Ectodermal cell (in vitro differentiated cells): Measurements from ENCODE around the gene SOX8.
A peak's percentile ranks its signal among the peaks of the same experiment; 100 is the strongest.

Experiments used
- H3K27ac ChIP-seq: 2 replicates; pipeline ENCODE4 v1.7.0; 2013; ENCODE audit warnings: mild to moderate bottlenecking, low read depth, low read length; ENCODE audit not compliant: insufficient read depth, poor library complexity, severe bottlenecking
- H3K27me3 ChIP-seq: 2 replicates; pipeline ENCODE4 v1.7.0; 2013; ENCODE audit warnings: mild to moderate bottlenecking, low read length; ENCODE audit not compliant: insufficient read depth, control insufficient read depth, poor library complexity, severe bottlenecking
- H3K36me3 ChIP-seq: one replicate; pipeline ENCODE4 v1.7.0; 2013; ENCODE audit warnings: low read length; ENCODE audit not compliant: control insufficient read depth, insufficient read depth
- H3K4me1 ChIP-seq: one replicate; pipeline ENCODE4 v1.7.0; 2013; ENCODE audit warnings: low read length; ENCODE audit not compliant: control insufficient read depth, insufficient read depth
- H3K4me3 ChIP-seq: 2 replicates; pipeline ENCODE4 v1.7.0; 2013; ENCODE audit warnings: low read depth, low read length, control low read depth; ENCODE audit not compliant: insufficient read depth
- H3K9me3 ChIP-seq: 2 replicates; pipeline ENCODE4 v1.7.0; 2013; ENCODE audit warnings: mild to moderate bottlenecking, low read length, moderate library complexity; ENCODE audit not compliant: control insufficient read depth
- WGBS, 2 experiments: methylation state at CpG; one replicate each; pipeline ENCODE4 v1.1.7; 2013; ENCODE audit warnings: missing lambda C conversion rate in 2 of 2; 5-methylcytosine and 5-hydroxymethylcytosine counted together

Gene SOX8

GRCh38 chr16:979859-980594 is 1.5 kb upstream of the SOX8 start:
- Histone ChIP-seq H3K9me3 (no peaks in the 10 kb centered on the region), H3K27me3 (peaks cover 71% of the 10 kb centered on the region), H3K36me3 (no peaks in the 10 kb centered on the region), H3K27ac (no peak overlapping the region), H3K4me1 (peaks cover 30% of the 10 kb centered on the region), H3K4me3 (peak overlapping the region; percentile 35)
- WGBS, 2 experiments, result 18 to 19% methylated on average over 63 of the region's 63 CpGs

- Histone ChIP-seq H3K4me1 (peaks cover 30% of the 10 kb centered on the region), H3K36me3 (no peaks in the 10 kb centered on the region), H3K4me3 (peak overlapping the region; percentile 35), H3K9me3 (no peaks in the 10 kb centered on the region), H3K27ac (no peak overlapping the region), H3K27me3 (peaks cover 71% of the 10 kb centered on the region)
- WGBS, 2 experiments, result 1% methylated on average over 31 of the region's 31 CpGs
These were observed 1.0 kb upstream of the SOX8 start for GRCh38 chr16:980595-980854.

DNA sequence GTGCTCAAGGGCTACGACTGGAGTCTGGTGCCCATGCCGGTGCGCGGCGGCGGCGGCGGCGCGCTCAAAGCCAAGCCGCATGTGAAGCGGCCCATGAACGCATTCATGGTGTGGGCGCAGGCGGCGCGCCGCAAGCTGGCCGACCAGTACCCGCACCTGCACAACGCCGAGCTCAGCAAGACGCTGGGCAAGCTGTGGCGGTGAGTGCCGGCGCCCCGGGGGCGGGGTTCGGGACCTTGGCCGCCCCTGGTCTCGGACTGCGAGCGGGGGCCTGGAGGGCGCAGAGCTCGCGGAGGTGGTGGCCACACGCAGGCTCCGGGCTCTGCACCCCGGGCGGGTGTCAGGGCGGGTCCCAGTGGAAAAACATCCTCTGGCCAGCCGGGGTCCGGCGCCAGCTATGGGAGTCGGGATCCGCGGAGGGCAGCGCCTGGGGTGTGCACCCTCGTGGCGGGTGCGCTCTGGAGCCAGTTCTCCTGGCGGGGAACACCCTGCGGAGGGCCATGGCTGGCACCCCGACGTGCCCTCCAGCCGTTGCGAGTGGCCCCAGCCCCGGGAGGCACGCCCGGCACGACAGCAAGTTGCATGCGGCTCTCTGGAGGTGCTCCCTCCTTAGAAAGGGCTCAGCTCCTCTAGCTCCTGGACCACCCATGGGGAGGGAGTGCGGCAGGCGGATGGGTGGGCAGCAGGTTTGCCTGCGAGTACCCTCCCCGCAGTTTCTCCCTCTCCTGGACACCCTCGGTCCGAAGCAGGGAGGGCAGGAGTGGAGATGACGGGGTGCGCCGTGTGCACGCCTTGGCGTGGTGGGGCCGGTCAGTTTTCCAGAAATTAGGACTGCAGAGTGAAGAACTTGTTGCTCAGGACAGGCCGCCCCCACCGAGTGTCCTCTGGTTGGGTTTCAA is 824 bp downstream of the SOX8 start:
- H3K4me1 ChIP-seq, result peaks cover 24% of the 10 kb centered on the region
- H3K36me3 ChIP-seq, result no peaks in the 10 kb centered on the region
- WGBS, 2 experiments, result 11 to 14% methylated on average over 76 of the region's 76 CpGs
- no peak overlapping the region for H3K27ac ChIP-seq
- H3K27me3 ChIP-seq, result peaks cover 66% of the 10 kb centered on the region
- peak overlapping the region; percentile 32 for H3K4me3 ChIP-seq
- H3K9me3 ChIP-seq, result no peaks in the 10 kb centered on the region

DNA sequence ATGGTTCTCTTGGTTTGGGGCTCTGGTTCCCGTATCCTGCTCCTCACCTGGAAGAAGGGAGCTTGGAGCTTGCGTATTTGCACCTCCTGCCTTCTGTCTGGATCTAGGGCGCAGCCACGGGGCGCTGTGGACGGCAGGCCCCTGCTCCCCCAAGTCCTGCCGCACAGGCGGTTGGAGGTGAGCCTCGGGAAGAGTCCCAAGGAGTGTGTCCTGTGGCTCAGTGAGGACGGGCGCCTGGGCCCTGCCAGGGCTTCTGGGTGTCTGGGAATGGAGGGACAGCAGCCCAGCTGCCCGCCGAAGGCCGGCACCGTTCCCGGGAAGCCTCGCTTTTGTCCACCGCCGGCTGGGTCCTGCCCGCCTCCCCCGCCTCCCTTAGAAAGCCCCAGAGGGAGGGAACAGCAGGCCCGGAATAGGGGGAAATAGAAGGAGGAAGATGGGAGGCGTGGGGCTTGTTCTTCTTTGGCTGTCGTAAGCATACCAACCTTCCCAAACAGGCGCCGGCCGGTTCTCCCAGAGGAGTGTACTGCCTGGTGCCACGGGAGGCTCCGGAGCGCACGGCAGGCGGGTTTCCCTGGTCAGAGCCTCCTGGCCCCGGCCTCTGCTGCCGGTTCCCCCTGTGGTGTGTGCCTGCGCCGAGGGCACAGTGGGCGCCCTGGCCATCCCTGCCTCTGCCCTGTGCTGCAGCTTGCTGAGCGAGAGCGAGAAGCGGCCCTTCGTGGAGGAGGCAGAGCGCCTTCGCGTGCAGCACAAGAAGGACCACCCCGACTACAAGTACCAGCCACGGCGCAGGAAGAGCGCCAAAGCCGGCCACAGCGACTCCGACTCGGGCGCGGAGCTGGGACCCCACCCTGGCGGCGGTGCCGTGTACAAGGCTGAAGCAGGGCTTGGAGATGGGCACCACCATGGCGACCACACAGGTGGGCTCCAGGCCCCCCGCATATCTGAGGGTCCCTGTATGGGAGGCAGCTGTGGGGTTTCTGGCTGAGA is 1.8 kb downstream of the SOX8 start:
- Histone ChIP-seq H3K27ac (no peak overlapping the region), H3K27me3 (peaks cover 60% of the 10 kb centered on the region), H3K36me3 (no peaks in the 10 kb centered on the region), H3K4me1 (peaks cover 24% of the 10 kb centered on the region), H3K9me3 (no peaks in the 10 kb centered on the region), H3K4me3 (peak overlapping the region; percentile 32)
- WGBS, 2 experiments, result 54 to 55% methylated on average over 59 of the region's 59 CpGs

GRCh38 chr16:984121-984694 is 2.6 kb downstream of the SOX8 start:
- no peak overlapping the region for H3K27ac ChIP-seq
- no peaks in the 10 kb centered on the region for H3K9me3 ChIP-seq
- 85 to 88% methylated on average over 22 of the region's 22 CpGs for WGBS, 2 experiments
- peaks cover 51% of the 10 kb centered on the region for H3K27me3 ChIP-seq
- no peak overlapping the region for H3K4me3 ChIP-seq
- H3K4me1 ChIP-seq, result peaks cover 24% of the 10 kb centered on the region
- no peaks in the 10 kb centered on the region for H3K36me3 ChIP-seq

- Histone ChIP-seq H3K27ac (no peak overlapping the region), H3K27me3 (peaks cover 43% of the 10 kb centered on the region), H3K4me3 (no peak overlapping the region), H3K9me3 (no peaks in the 10 kb centered on the region), H3K4me1 (peaks cover 24% of the 10 kb centered on the region), H3K36me3 (no peaks in the 10 kb centered on the region)
- WGBS, 2 experiments, result 95 to 96% methylated on average over 78 of the region's 78 CpGs
These were observed 3.4 kb downstream of the SOX8 start for GRCh38 chr16:984736-985636.

DNA sequence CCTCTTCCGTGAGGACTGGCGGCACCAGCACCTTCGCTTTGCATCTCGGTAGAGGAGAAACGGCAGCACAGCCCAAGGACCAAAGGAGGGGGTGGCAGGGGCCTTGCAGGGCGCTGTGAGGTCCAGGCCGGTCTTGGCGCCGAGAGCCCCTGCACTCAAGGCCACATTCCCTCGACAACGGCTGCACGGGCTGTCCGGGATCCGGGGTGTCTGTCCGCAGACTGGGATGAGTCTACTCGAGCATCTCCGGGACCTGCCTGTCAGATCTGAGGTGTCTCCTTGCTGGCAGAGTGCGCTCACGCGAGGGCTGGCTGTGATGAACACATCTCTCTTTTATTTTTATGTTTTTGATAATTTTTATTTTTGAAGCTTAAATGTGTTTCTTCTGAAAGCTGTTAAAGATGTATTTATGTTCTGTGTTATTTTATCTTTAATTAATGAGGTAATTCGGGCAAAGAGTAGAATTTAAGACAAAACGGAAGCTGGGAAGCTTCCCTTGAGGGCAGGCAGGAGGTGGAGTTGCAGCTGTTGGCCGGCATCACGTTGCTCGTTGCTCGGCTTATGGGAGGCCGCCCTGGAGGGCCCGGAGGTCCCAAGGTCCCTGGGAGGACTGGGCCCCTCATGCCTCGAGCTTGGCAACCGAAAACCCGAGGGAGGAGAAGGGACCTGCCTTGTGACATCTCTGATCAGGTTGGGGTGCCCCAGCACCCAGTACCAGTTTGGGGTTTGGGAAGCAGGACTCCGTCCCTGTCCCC is 4.3 kb downstream of the SOX8 start:
- H3K9me3 ChIP-seq, result no peaks in the 10 kb centered on the region
- H3K36me3 ChIP-seq, result no peaks in the 10 kb centered on the region
- no peak overlapping the region for H3K4me3 ChIP-seq
- peaks cover 35% of the 10 kb centered on the region for H3K27me3 ChIP-seq
- H3K4me1 ChIP-seq, result peaks cover 24% of the 10 kb centered on the region
- 92 to 93% methylated on average over 32 of the region's 32 CpGs for WGBS, 2 experiments
- H3K27ac ChIP-seq, result no peak overlapping the region

GRCh38 chr16:986411-986810 is 4.8 kb downstream of the SOX8 start:
- H3K9me3 ChIP-seq, result no peaks in the 10 kb centered on the region
- H3K4me3 ChIP-seq, result no peak overlapping the region
- 91% methylated on average over 8 of the region's 8 CpGs for WGBS, 2 experiments
- H3K4me1 ChIP-seq, result peaks cover 24% of the 10 kb centered on the region
- H3K27me3 ChIP-seq, result peaks cover 29% of the 10 kb centered on the region
- H3K36me3 ChIP-seq, result no peaks in the 10 kb centered on the region
- H3K27ac ChIP-seq, result no peak overlapping the region
